Lung (tissue), 12 donors: ENCODE measurements around the gene COLQ. TPM values are rescaled to one million over a fixed set of nuclear protein-coding genes. Genes with fewer than 3 reads are reported as not detected.
A peak's percentile ranks its signal among the peaks of the same experiment; 100 is the strongest.

Experiments
- ATAC-seq: fragments of 200-7000 bp; cut with Tn5 transposase; one replicate; pipeline ENCODE4 v1.9.1; 2020; ENCODE audit warnings: moderate number of reproducible peaks; ENCODE audit not compliant: insufficient read depth, low FRiP score
- DNase-seq, 3 donors: peaks; one replicate each; pipeline ENCODE4 v3.0.0-alpha.2; 2013 to 2017
- H3K27ac ChIP-seq, 2 donors: one replicate each; pipeline ENCODE4 v1.5.1; 2013; ENCODE audit warnings: mild to moderate bottlenecking in 2 of 2, moderate library complexity in 2 of 2, control low read depth in 1 of 2, inconsistent platforms in 1 of 2, low read depth in 1 of 2, low read length in 1 of 2
- H3K27me3 ChIP-seq, 3 donors: one replicate each; pipeline ENCODE4 v1.5.1; 2013; ENCODE audit warnings: low read length in 2 of 3; ENCODE audit not compliant: control insufficient read depth in 3 of 3, insufficient read depth in 3 of 3
- H3K36me3 ChIP-seq, 4 donors: one replicate each; pipeline ENCODE4 v1.5.1; 2013; ENCODE audit warnings: low read length in 4 of 4, mild to moderate bottlenecking in 1 of 4, moderate library complexity in 1 of 4; ENCODE audit not compliant: control insufficient read depth in 4 of 4, insufficient read depth in 4 of 4
- H3K4me1 ChIP-seq, 5 donors: one replicate each; pipeline ENCODE4 v1.5.1; 2013; ENCODE audit warnings: low read length in 5 of 5, mild to moderate bottlenecking in 2 of 5, moderate library complexity in 1 of 5; ENCODE audit not compliant: control insufficient read depth in 5 of 5, insufficient read depth in 5 of 5
- H3K4me3 ChIP-seq: one replicate; pipeline ENCODE4 v1.5.1; 2013; ENCODE audit warnings: mild to moderate bottlenecking, control low read depth, moderate library complexity
- H3K9ac ChIP-seq, 2 donors: one replicate each; pipeline ENCODE4 v1.5.1; 2013; ENCODE audit warnings: low read length in 2 of 2, control low read depth in 1 of 2; ENCODE audit not compliant: insufficient read depth in 1 of 2
- H3K9me3 ChIP-seq, 4 donors: one replicate each; pipeline ENCODE4 v1.5.1; 2013; ENCODE audit warnings: low read length in 3 of 4, mild to moderate bottlenecking in 1 of 4, moderate library complexity in 1 of 4; ENCODE audit not compliant: control insufficient read depth in 4 of 4, insufficient read depth in 3 of 4
- CTCF ChIP-seq: IDR thresholded peaks from 2 replicates; pipeline ENCODE4 v1.5.1; 2012; ENCODE audit warnings: mild to moderate bottlenecking; ENCODE audit errors: control extremely low read depth, extremely low read depth
- WGBS, 2 donors: extraction: QIAGEN DNeasy Blood & Tissue Kit; methylation state at CpG; one replicate each; pipeline ENCODE4 v1.1.7; 2013; 5-methylcytosine and 5-hydroxymethylcytosine counted together
- polyA plus RNA-seq, 2 donors: library from polyadenylated mRNA; stranded (reverse); fragments of 200-250 nt; gene quantifications; one replicate each; pipeline ENCODE4 v1.2.1, GENCODE V29; 2013
- total RNA-seq, 2 donors: library from RNA; depleted of rRNA in 1 of 2; stranded (reverse); fragments of >200 nt in 1 of 2; gene quantifications; one replicate each; pipeline ENCODE4 v1.2.1, GENCODE V29; 2014 to 2021
- donor health status: control.
- donor health status: control.
- donor health status: Bipolar disorder and iron deficiency.
- donor health status: healthy.
- donor health status: DM: yes; HTN: yes; CAD: no.

The COLQ gene
- total and polyA plus RNA-seq, 4 donors, result 0.90 to 5.1 (median 1.9) TPM

GRCh38 chr3:15557511-15557946 lies 36.0 kb upstream of the COLQ start:
- H3K27ac ChIP-seq, result no peak overlapping the region
- WGBS, 2 donors, result 3 to 6% methylated on average over 3 of the region's 3 CpGs
- H3K4me1 ChIP-seq, result no peaks in the 10 kb centered on the region
- H3K9me3 ChIP-seq, result no peaks in the 10 kb centered on the region
- peaks cover 3 to 14% (median 8%) of the 10 kb centered on the region in 4 donors for H3K36me3 ChIP-seq
- no peak overlapping the region for H3K9ac ChIP-seq
- peak; percentile 27 for TF ChIP-seq CTCF
- no peaks in the 10 kb centered on the region for H3K27me3 ChIP-seq
- DNase-seq (peak; percentile 49 to 77 (median 67)), ATAC-seq (peak; percentile 91)
- H3K4me3 ChIP-seq, result no peak overlapping the region

GRCh38 chr3:15556512-15556911 lies 35.0 kb upstream of the COLQ start:
- Histone ChIP-seq H3K9me3 (no peaks in the 10 kb centered on the region), H3K27me3 (no peaks in the 10 kb centered on the region), H3K9ac (no peak overlapping the region), H3K36me3 (peaks cover 2 to 5% (median 4%) of the 10 kb centered on the region in 4 donors), H3K4me3 (no peak overlapping the region), H3K27ac (no peak overlapping the region), H3K4me1 (no peaks in the 10 kb centered on the region)
- DNase-seq (peak in 2 of 3 donors; percentile 8 to 11), ATAC-seq (peak; percentile 34)
- 24 to 32% methylated on average over 2 of the region's 2 CpGs for WGBS, 2 donors
- TF ChIP-seq CTCF, result no peak

- H3K36me3 ChIP-seq, result peaks cover 0 to 3% (median 1%) of the 10 kb centered on the region in 4 donors
- no peak overlapping the region for H3K9ac ChIP-seq
- H3K4me1 ChIP-seq, result no peaks in the 10 kb centered on the region
- ATAC-seq, result no peak
- no peaks in the 10 kb centered on the region for H3K9me3 ChIP-seq
- no peak for TF ChIP-seq CTCF
- H3K27ac ChIP-seq, result no peak overlapping the region
- H3K4me3 ChIP-seq, result no peak overlapping the region
- WGBS, 2 donors, result 79 to 87% methylated on average over 3 of the region's 3 CpGs
- no peak for DNase-seq
- H3K27me3 ChIP-seq, result no peaks in the 10 kb centered on the region
These were observed 32.2 kb upstream of the COLQ start for GRCh38 chr3:15553749-15554148.

GRCh38 chr3:15551902-15552301 lies 30.4 kb upstream of the COLQ start:
- TF ChIP-seq CTCF, result no peak
- ATAC-seq (no peak), DNase-seq (no peak)
- H3K4me1 ChIP-seq, result no peaks in the 10 kb centered on the region
- H3K36me3 ChIP-seq, result peaks cover 0 to 3% (median 1%) of the 10 kb centered on the region in 4 donors
- no peak overlapping the region for H3K27ac ChIP-seq
- H3K27me3 ChIP-seq, result no peaks in the 10 kb centered on the region
- 95 to 98% methylated on average over 1 of the region's 1 CpG for WGBS, 2 donors
- H3K9me3 ChIP-seq, result no peaks in the 10 kb centered on the region
- no peak overlapping the region for H3K4me3 ChIP-seq
- no peak overlapping the region for H3K9ac ChIP-seq
